HEK293T (cell line): Measurements from ENCODE around the gene ZMIZ1.

Source experiments
- CTCF ChIA-PET: fragments of 350-600 bp; formaldehyde crosslinking; extraction: SDS; loops from one replicate; lab custom pipeline; 2021; ENCODE audit warnings: antibody characterized with exemption, inconsistent platforms; lab: Yijun Ruan, JAX
- POLR2A ChIA-PET: fragments of 350-600 bp; formaldehyde crosslinking; extraction: SDS; loops from one replicate; lab custom pipeline; 2020; ENCODE audit warnings: antibody characterized with exemption, inconsistent platforms; lab: Yijun Ruan, JAX
- DNase-seq: peaks from one replicate; pipeline ENCODE4 v3.0.0; 2012; ENCODE audit warnings: mixed read lengths; ENCODE audit errors: extremely low spot score
- ARNT ChIP-seq: fragments of 450-650 bp; IDR thresholded peaks from 2 replicates; pipeline ENCODE4 v1.6.1; 2017; ENCODE audit warnings: mild to moderate bottlenecking
- BHLHE40 ChIP-seq: fragments of 450-650 bp; IDR thresholded peaks from 2 replicates; pipeline ENCODE4 v1.6.1; 2016; ENCODE audit warnings: mild to moderate bottlenecking, moderate library complexity, borderline replicate concordance
- CTBP1 ChIP-seq: fragments of 450-650 bp; IDR thresholded peaks from 2 replicates; pipeline ENCODE4 v1.6.1; 2016; ENCODE audit warnings: borderline replicate concordance
- ELF4 ChIP-seq: fragments of 450-650 bp; IDR thresholded peaks from 2 replicates; pipeline ENCODE4 v1.6.1; 2017; ENCODE audit warnings: antibody characterized with exemption
- FOXA1 ChIP-seq: fragments of 450-650 bp; IDR thresholded peaks from 2 replicates; pipeline ENCODE4 v1.6.1; 2016; ENCODE audit warnings: mild to moderate bottlenecking
- FOXK2 ChIP-seq: fragments of 450-650 bp; IDR thresholded peaks from 2 replicates; pipeline ENCODE4 v1.6.1; 2016; ENCODE audit warnings: mild to moderate bottlenecking
- FOXM1 ChIP-seq: fragments of 450-650 bp; IDR thresholded peaks from 2 replicates; pipeline ENCODE4 v1.6.1; 2017; ENCODE audit warnings: mild to moderate bottlenecking, borderline replicate concordance
- HDGF ChIP-seq: fragments of 450-650 bp; IDR thresholded peaks from 2 replicates; pipeline ENCODE4 v1.6.1; 2017; ENCODE audit warnings: antibody characterized with exemption, borderline replicate concordance
- L3MBTL2 ChIP-seq: fragments of 450-650 bp; conservative IDR thresholded peaks from 2 replicates; pipeline ENCODE4 v1.6.1; 2016; ENCODE audit warnings: mild to moderate bottlenecking
- LEF1 ChIP-seq: fragments of 450-650 bp; IDR thresholded peaks from 2 replicates; pipeline ENCODE4 v1.6.1; 2017; ENCODE audit warnings: mild to moderate bottlenecking, borderline replicate concordance
- NFRKB ChIP-seq: fragments of 450-650 bp; IDR thresholded peaks from 2 replicates; pipeline ENCODE4 v1.6.1; 2016; ENCODE audit warnings: mild to moderate bottlenecking, moderate library complexity
- SP1 ChIP-seq: fragments of 450-650 bp; IDR thresholded peaks from 2 replicates; pipeline ENCODE4 v1.6.1; 2017
- SUZ12 ChIP-seq: fragments of 450-650 bp; IDR thresholded peaks from 2 replicates; pipeline ENCODE4 v1.6.1; 2016; ENCODE audit warnings: mild to moderate bottlenecking
- TARDBP ChIP-seq: fragments of 450-650 bp; IDR thresholded peaks from 2 replicates; pipeline ENCODE4 v1.6.1; 2016
- ZNF384 ChIP-seq: fragments of 450-650 bp; IDR thresholded peaks from 2 replicates; pipeline ENCODE4 v1.6.1; 2016
- TF ChIP-seq, protein P1 (sequence below): fragments of 450-650 bp; IDR thresholded peaks from 2 replicates; pipeline ENCODE4 v1.6.1; 2016

Gene ZMIZ1

DNA sequence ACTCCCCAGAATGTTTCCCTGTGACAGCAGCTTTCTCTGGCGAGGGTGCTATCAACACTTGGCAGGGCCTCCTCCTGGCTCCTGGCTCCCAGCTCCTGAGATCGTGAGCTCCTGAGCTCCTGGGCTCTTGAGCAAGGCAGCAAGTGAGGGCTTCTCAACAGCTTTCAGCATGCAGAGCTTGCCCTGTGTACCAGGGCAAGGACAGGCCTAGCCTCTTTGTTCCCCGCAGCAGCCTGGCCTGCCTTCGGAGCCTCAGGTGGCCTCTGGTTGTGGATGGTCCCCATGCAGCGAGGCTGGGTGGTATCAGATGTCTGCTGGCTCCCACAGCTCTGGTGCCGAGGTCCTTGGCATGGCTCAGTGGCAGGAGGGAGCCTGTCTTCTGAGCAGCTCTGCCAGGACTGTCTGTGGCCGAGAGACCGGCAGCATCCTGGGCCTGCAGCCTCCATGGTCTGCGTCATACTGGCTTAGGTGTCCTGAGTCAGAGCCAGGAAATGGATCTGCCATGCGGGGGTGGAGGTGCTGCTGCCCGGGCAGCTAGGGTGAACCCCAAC lies 44.2 kb downstream of the ZMIZ1 start:
- TF ChIP-seq HDGF (no peak), SP1 (no peak), BHLHE40 (no peak), SUZ12 (no peak), L3MBTL2 (no peak), FOXA1 (no peak)
- TF ChIP-seq, protein P1, sequence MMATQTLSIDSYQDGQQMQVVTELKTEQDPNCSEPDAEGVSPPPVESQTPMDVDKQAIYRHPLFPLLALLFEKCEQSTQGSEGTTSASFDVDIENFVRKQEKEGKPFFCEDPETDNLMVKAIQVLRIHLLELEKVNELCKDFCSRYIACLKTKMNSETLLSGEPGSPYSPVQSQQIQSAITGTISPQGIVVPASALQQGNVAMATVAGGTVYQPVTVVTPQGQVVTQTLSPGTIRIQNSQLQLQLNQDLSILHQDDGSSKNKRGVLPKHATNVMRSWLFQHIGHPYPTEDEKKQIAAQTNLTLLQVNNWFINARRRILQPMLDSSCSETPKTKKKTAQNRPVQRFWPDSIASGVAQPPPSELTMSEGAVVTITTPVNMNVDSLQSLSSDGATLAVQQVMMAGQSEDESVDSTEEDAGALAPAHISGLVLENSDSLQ, result no peak
- no peak for DNase-seq
- CTCF ChIA-PET, result no interaction called here
- POLR2A ChIA-PET, result no interaction called here

DNA sequence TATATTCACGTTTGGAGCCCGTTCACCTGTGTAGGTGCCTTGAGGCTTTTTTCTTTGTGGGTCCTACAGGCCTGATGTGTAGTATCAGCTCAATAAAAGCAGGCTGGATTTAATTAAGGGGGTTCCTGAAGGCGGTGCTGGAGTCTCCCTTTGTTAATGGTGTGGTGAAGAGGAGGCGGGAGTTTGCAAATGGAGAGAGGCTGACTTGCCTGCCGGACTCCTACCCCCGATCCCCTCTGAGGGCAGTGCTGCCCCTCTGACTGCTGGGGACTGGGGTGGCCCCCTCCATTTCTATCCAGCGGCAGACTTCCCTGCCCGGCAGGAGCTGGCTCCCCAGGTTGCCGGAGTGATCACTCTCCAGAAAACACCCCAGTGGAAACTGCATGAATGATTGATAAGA lies 45.1 kb downstream of the ZMIZ1 start:
- ChIA-PET CTCF (interaction anchor here (1.1 kb wide), 1 partner anchor 11 kb away, joined by 3 read pairs; no protein-coding TSS in a partner anchor), POLR2A (interaction anchor here (1.4 kb wide), 1 partner anchor 43 kb away, joined by 5 read pairs; no protein-coding TSS in a partner anchor)
- DNase-seq, result no peak
- TF ChIP-seq FOXM1 (no peak), BHLHE40 (no peak), FOXA1 (no peak), TARDBP (no peak)

DNA sequence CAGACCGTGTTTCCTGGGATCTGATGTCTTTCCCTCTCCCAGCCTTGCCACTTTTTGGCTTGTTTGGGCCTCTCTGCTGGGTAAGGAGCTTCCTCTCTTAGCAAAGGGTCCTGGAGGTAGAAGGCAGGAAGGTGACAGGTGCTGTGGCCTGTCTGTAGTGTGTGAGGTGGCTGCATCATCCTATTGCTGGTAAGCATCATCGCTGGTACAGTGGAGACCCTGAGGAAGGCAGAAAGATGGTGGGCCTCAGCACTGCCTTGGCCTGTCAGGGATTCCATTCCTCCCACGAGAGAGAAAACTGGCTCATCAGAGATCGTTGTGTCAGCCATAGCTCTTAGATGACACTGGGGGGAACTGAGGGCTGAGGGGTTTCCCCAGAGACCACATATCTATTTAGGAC lies 46.5 kb downstream of the ZMIZ1 start:
- CTCF ChIA-PET, result no interaction called here
- POLR2A ChIA-PET, result no interaction called here

DNA sequence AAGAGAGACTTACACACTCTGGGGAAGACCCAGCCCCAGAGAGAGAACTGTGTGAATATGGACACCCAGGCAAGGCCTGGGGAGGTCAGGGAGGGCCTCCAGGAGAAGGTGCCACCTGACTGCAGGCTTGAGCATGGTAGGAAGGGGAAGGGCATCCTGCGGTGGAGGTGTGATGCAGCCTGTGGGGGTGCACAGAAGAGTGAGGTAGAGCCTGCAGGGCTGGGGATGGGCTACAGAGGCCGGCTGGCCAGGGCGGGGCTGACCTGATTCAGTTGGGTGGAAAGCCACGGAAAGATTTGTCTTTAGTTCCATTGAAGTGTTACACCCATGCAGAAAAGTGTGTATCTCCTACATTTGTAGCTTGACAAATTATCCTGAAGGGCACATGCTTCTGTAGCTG lies 47.6 kb downstream of the ZMIZ1 start:
- POLR2A ChIA-PET, result no interaction called here

More for the DNA sequence above, 46.5 kb downstream of the ZMIZ1 start:
- DNase-seq, result no peak
- TF ChIP-seq FOXM1 (no peak), L3MBTL2 (no peak), SP1 (no peak), ARNT (no peak), ELF4 (no peak)

DNA sequence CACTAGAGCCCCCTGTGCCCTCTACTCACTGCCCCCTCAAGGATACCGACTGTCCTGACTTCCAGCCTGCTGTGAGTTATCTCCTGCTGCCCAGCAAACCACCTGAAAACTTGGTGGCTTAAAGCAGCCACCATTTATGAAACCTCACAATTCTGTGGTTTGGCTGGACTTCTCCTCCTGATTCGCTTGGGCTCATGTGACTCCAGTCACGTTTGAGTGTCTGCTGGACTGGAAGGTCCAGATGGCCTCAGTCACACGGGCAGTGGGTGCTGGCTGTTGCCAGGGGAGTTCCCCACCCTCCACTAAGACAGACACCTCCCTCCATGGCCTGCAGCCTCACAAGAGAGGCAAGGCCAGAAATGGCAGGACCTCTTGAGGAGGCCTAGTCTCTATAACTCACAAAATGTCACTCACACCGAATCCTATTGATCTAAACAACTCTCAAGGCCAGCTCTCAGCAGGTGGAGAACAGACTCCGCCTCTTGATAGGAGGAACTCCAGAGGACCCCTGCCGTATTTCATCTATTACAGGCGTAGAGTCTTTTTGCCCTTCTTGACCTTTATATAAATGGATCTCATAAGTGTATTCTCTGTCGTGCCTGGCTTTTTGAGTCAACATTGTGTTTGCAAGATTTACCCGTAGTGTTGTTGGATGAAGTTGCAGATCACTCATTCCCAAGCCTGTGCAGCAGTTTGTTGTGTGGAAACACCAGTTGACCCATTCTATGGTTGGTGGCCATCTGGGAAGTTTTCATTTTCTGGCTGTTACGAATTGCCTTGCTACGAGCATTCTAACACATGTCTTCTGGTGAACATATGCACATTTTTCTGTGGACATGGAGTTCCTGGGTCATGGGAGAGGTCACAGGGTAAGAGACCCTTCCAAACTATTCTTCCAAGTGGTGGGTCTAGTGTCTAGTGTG lies 48.3 kb downstream of the ZMIZ1 start:
- POLR2A ChIA-PET, result no interaction called here
- peak; percentile 45 for DNase-seq
- TF ChIP-seq, protein P1, result peak; percentile 86
- no peak for TF ChIP-seq BHLHE40
- TF ChIP-seq LEF1, result no peak
- CTCF ChIA-PET, result interaction anchor here (0.7 kb wide), 1 partner anchor 104 kb away, joined by 3 read pairs; no protein-coding TSS in a partner anchor

More for the DNA sequence above, 47.6 kb downstream of the ZMIZ1 start:
- TF ChIP-seq SUZ12 (no peak), TARDBP (no peak), HDGF (no peak), CTBP1 (no peak), FOXA1 (no peak), L3MBTL2 (no peak), FOXM1 (no peak), BHLHE40 (no peak), ARNT (no peak), SP1 (no peak), FOXK2 (no peak), ELF4 (no peak), LEF1 (no peak), NFRKB (no peak), ZNF384 (no peak)
- TF ChIP-seq, protein P1, result no peak
- CTCF ChIA-PET, result interaction anchor here (0.7 kb wide), 1 partner anchor 104 kb away, joined by 3 read pairs; no protein-coding TSS in a partner anchor
- no peak for DNase-seq

DNA sequence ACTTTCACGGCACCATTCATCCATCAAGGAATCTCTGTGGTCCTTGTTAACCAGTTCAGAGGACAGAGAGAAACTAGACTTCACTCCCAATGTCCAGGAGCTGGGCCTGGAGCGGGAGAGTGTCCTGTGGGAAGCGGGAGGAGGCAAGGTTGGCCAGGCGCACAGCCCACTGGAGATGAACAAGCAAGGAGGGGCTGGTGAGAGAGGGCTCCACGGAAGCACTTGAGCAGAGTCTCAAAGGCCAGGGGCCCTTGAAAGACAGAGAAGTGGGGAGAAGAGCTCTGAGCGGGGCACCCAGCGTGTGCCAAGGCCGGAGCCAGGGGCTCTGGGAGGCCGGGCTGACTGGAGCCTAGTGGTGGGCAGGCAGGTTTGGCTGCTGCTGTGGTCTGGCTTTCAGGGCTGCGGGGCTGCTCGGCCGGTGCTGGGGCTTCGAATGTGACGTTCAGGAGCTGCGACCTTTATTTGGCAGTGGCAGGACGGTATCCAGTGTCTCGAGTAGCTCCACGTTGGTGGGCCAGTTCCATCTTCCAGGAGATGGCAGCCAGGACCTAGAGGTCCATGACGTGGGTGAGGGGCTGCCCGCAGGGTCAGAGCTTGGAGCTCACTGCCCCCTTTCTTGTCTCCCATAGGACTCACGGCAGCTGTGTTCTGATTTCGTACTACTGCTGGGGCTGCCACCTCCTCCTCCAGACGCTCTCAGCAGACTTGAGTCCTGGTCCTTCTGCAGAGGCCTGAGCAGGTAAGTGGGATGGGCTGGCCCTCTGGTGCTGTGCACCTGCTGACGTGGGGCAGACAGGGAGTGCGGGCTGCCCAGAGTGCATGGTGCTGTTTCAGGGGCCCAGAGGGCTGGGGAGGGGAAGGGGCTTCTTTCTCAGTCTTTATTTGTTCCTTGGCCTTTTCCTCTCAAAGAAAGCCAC lies 49.8 kb downstream of the ZMIZ1 start:
- ChIA-PET CTCF (interaction anchor here (0.6 kb wide), 1 partner anchor 14 kb away, joined by 3 read pairs; no protein-coding TSS in a partner anchor), POLR2A (no interaction called here)
- no peak for DNase-seq
- TF ChIP-seq FOXM1 (no peak), HDGF (no peak), FOXK2 (no peak), SUZ12 (no peak), FOXA1 (no peak), ELF4 (no peak), BHLHE40 (no peak), TARDBP (no peak), SP1 (no peak)
- TF ChIP-seq, protein P1, result no peak
